MM.1S (cell line): ENCODE results near the gene GAS7.

Source experiments
- DNase-seq: peaks from one replicate; pipeline ENCODE4 v3.0.0-alpha.2; 2015
- H2AFZ ChIP-seq: fragments of 300-600 bp; sonication (generic); 2 replicates; pipeline ENCODE4 v1.6.0; 2016; ENCODE audit warnings: antibody characterized with exemption, low read length
- H3F3A ChIP-seq: fragments of 300-600 bp; sonication (generic); 2 replicates; pipeline ENCODE4 v1.6.1; 2016; ENCODE audit warnings: mild to moderate bottlenecking, antibody characterized with exemption, low read length, moderate library complexity, mixed read lengths; ENCODE audit not compliant: insufficient read depth
- H3K27ac ChIP-seq: fragments of 300-600 bp; sonication (generic); 2 replicates; pipeline ENCODE4 v1.5.1; 2016; ENCODE audit warnings: mild to moderate bottlenecking, low read length
- H3K27me3 ChIP-seq: fragments of 300-600 bp; sonication (generic); replicated peaks from 2 replicates; pipeline ENCODE4 v1.6.0; 2016; ENCODE audit warnings: low read length; ENCODE audit not compliant: insufficient read depth
- H3K36me3 ChIP-seq: fragments of 300-600 bp; sonication (generic); replicated peaks from 2 replicates; pipeline ENCODE4 v1.6.1; 2016; ENCODE audit warnings: mild to moderate bottlenecking, low read length, mixed read lengths; ENCODE audit not compliant: insufficient read depth
- H3K4me1 ChIP-seq: fragments of 300-600 bp; sonication (generic); 2 replicates; pipeline ENCODE4 v1.6.1; 2016; ENCODE audit warnings: low read length, mixed read lengths
- H3K4me2 ChIP-seq: fragments of 300-600 bp; sonication (generic); 2 replicates; pipeline ENCODE4 v1.6.0; 2016; ENCODE audit warnings: low read depth, low read length
- H3K4me3 ChIP-seq: fragments of 300-600 bp; sonication (generic); 2 replicates; pipeline ENCODE4 v1.5.1; 2016; ENCODE audit warnings: low read length, mixed read lengths
- H3K79me2 ChIP-seq: fragments of 300-600 bp; sonication (generic); 2 replicates; pipeline ENCODE4 v1.6.1; 2016; ENCODE audit warnings: mixed run types, low read length, mixed read lengths
- H3K9ac ChIP-seq: fragments of 300-600 bp; sonication (generic); 2 replicates; pipeline ENCODE4 v1.6.1; 2016; ENCODE audit warnings: low read length, mixed read lengths
- H3K9me2 ChIP-seq: fragments of 300-600 bp; sonication (generic); replicated peaks from 2 replicates; pipeline ENCODE4 v1.6.1; 2016; ENCODE audit warnings: mild to moderate bottlenecking, low read length, mixed read lengths; ENCODE audit not compliant: insufficient read depth
- H3K9me3 ChIP-seq: fragments of 300-600 bp; sonication (generic); replicated peaks from 2 replicates; pipeline ENCODE4 v1.6.1; 2016; ENCODE audit warnings: mild to moderate bottlenecking, low read length, mixed read lengths; ENCODE audit not compliant: insufficient read depth
- H4K20me1 ChIP-seq: fragments of 300-600 bp; sonication (generic); 2 replicates; pipeline ENCODE4 v1.6.1; 2016; ENCODE audit warnings: mild to moderate bottlenecking, low read length, moderate library complexity, mixed read lengths; ENCODE audit not compliant: insufficient read depth
- EZH2 ChIP-seq: fragments of 300-600 bp; sonication (generic); optimal IDR thresholded peaks from 2 replicates; pipeline ENCODE3; 2017; ENCODE audit warnings: low read depth, mild to moderate bottlenecking, antibody characterized with exemption, low read length, mixed read lengths
- EZH2phosphoT487 ChIP-seq: fragments of 300-600 bp; sonication (generic); IDR thresholded peaks from 2 replicates; pipeline ENCODE4 v1.6.1; 2018; ENCODE audit warnings: antibody characterized with exemption, low read length
- TF ChIP-seq, protein P1 (sequence below): fragments of 300-600 bp; sonication (generic); IDR thresholded peaks from 2 replicates; pipeline ENCODE4 v1.5.1; 2016; ENCODE audit warnings: antibody characterized with exemption, low read length, mixed read lengths

GAS7 gene

GRCh38 chr17:9991796-9992195 lies 206.6 kb downstream of the GAS7 start:
- TF ChIP-seq EZH2 (no peak), EZH2phosphoT487 (no peak)
- TF ChIP-seq, protein P1, sequence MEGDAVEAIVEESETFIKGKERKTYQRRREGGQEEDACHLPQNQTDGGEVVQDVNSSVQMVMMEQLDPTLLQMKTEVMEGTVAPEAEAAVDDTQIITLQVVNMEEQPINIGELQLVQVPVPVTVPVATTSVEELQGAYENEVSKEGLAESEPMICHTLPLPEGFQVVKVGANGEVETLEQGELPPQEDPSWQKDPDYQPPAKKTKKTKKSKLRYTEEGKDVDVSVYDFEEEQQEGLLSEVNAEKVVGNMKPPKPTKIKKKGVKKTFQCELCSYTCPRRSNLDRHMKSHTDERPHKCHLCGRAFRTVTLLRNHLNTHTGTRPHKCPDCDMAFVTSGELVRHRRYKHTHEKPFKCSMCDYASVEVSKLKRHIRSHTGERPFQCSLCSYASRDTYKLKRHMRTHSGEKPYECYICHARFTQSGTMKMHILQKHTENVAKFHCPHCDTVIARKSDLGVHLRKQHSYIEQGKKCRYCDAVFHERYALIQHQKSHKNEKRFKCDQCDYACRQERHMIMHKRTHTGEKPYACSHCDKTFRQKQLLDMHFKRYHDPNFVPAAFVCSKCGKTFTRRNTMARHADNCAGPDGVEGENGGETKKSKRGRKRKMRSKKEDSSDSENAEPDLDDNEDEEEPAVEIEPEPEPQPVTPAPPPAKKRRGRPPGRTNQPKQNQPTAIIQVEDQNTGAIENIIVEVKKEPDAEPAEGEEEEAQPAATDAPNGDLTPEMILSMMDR = no peak
- Histone ChIP-seq H2AFZ (no peak overlapping the region), H4K20me1 (no peaks in the 10 kb centered on the region), H3K4me2 (no peak overlapping the region), H3K9me3 (no peaks in the 10 kb centered on the region), H3K79me2 (no peaks in the 10 kb centered on the region), H3K36me3 (no peaks in the 10 kb centered on the region), H3F3A (no peaks in the 10 kb centered on the region), H3K9ac (no peak overlapping the region), H3K27me3 (no peaks in the 10 kb centered on the region), H3K27ac (no peak overlapping the region), H3K4me1 (no peaks in the 10 kb centered on the region), H3K9me2 (no peaks in the 10 kb centered on the region), H3K4me3 (no peak overlapping the region)
- no peak for DNase-seq

DNA sequence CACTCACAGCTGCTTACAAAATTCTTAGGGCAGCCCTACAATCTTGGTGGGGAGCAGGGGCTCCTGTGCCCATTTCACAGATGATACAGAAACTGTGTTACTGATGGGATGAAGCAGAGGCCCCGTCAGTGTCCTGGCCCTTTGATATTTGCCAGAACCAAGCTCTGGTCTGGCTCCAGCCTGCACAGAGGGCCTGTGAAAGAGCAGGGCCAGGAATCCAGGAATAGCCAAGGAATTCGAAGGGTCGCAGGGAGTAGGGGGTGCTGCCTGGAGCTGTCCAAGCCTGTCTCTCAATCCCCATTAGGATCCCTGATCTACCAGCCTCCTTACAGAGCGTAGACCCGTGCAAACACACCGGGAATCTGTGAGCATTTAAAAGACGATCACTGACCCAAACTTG lies 207.1 kb downstream of the GAS7 start:
- Histone ChIP-seq H4K20me1 (no peaks in the 10 kb centered on the region), H3K27ac (no peak overlapping the region), H3K4me2 (no peak overlapping the region), H3K9ac (no peak overlapping the region), H3K4me1 (no peaks in the 10 kb centered on the region), H2AFZ (no peak overlapping the region), H3F3A (no peaks in the 10 kb centered on the region), H3K36me3 (no peaks in the 10 kb centered on the region), H3K9me2 (no peaks in the 10 kb centered on the region), H3K4me3 (no peak overlapping the region), H3K27me3 (no peaks in the 10 kb centered on the region), H3K9me3 (no peaks in the 10 kb centered on the region), H3K79me2 (no peaks in the 10 kb centered on the region)
- TF ChIP-seq, protein P1 = no peak
- TF ChIP-seq EZH2phosphoT487 (no peak), EZH2 (no peak)
- no peak for DNase-seq

GRCh38 chr17:9987779-9988585 lies 210.4 kb downstream of the GAS7 start:
- Histone ChIP-seq H2AFZ (no peak overlapping the region), H3F3A (no peaks in the 10 kb centered on the region), H3K27ac (no peak overlapping the region), H3K4me3 (no peak overlapping the region), H3K4me2 (no peak overlapping the region), H3K9ac (no peak overlapping the region), H3K9me2 (no peaks in the 10 kb centered on the region), H3K36me3 (no peaks in the 10 kb centered on the region), H4K20me1 (no peaks in the 10 kb centered on the region), H3K79me2 (no peaks in the 10 kb centered on the region), H3K27me3 (no peaks in the 10 kb centered on the region), H3K9me3 (no peaks in the 10 kb centered on the region), H3K4me1 (no peaks in the 10 kb centered on the region)
- DNase-seq = no peak
- no peak for TF ChIP-seq EZH2phosphoT487
- no peak for TF ChIP-seq EZH2
- TF ChIP-seq, protein P1 = peak; percentile 64
